Measurements from ENCODE around the gene PXN. TPM values are rescaled to one million over a fixed set of nuclear protein-coding genes. Genes with fewer than 3 reads are reported as not detected.

The PXN gene
- total and polyA plus RNA-seq, 2 of the 13 experiments (the other 11 are each of a cell fraction or from before 2014, with no cell fraction given): 13.6 to 14.2 TPM

- no peak for TF ChIP-seq USF2 (IDR thresholded peaks at IDR 0.05; ENCODE audit: low read depth, low read length)
- no peak for TF ChIP-seq USF2 (CRISPR knock-in tag; IDR thresholded peaks at IDR 0.05; ENCODE audit: borderline replicate concordance)
- no peak for TF ChIP-seq ZNF770 (CRISPR knock-in tag; IDR thresholded peaks at IDR 0.05)
- TF ChIP-seq ZFP90 (CRISPR knock-in tag; IDR thresholded peaks at IDR 0.05; ENCODE audit: borderline replicate concordance): no peak
- TF ChIP-seq GATA4 (IDR thresholded peaks at IDR 0.05; ENCODE audit: borderline replicate concordance, low read depth): no peak
Observed at GRCh38 chr12:120262852-120263747, 2.4 kb downstream of the PXN start (continued).

All from HepG2 (cell line).